HepG2 (cell line): ENCODE data around the gene ZNF385B. TPM values are rescaled to one million over a fixed set of nuclear protein-coding genes. Genes with fewer than 3 reads are reported as not detected.

Experiments used
- ATAC-seq: fragments of 200-7000 bp; cut with Tn5 transposase; 3 replicates; pipeline ENCODE4 v1.9.1; 2020; ENCODE audit warnings: mild to moderate bottlenecking, moderate library complexity
- BruUV-seq: library from RNA; stranded (reverse); fragments of 400-500 nt; replicated peaks from 2 replicates; lab custom pipeline; 2021; lab: Mats Ljungman, UMichigan
- CTCF ChIA-PET: fragments of 300-600 bp; formaldehyde crosslinking; extraction: SDS; loops from one replicate; lab custom pipeline; 2021; ENCODE audit warnings: low total read pairs, inconsistent platforms, low intra/inter-chr PET ratio; lab: Yijun Ruan, JAX
- POLR2A ChIA-PET: fragments of 350-600 bp; sonication (Branson Sonifier 250); formaldehyde crosslinking; loops from one replicate; lab custom pipeline; 2020; ENCODE audit warnings: antibody characterized with exemption, inconsistent platforms; lab: Yijun Ruan, JAX
- DNase-seq: peaks from one replicate; pipeline ENCODE4 v3.0.0-alpha.2; 2015; ENCODE audit warnings: low spot score
- FAIRE-seq: peaks from 3 replicates; lab custom pipeline; 2011; peaks lifted over from hg19 to GRCh38; lab: Jason Lieb, UNC
- H2AFZ ChIP-seq: one replicate; pipeline ENCODE4 v1.6.1; 2011; ENCODE audit warnings: low read length, inconsistent platforms
- H3K27ac ChIP-seq: fragments of 300-600 bp; 3 replicates; pipeline ENCODE4 v1.8.0; 2011; ENCODE audit warnings: mixed run types, mild to moderate bottlenecking, mixed read lengths, low read length, inconsistent platforms; ENCODE audit not compliant: insufficient read depth; ENCODE audit errors: extremely low read length
- H3K27me3 ChIP-seq, 2 experiments: fragments of 200-600 bp in 1 of 2; 2 replicates in 1 of 2; 3 replicates in 1 of 2; pipeline versions ENCODE4 v1.6.0 to v1.8.0; 2011; ENCODE audit warnings: low read length in 2 of 2, mild to moderate bottlenecking in 2 of 2, moderate library complexity in 2 of 2, inconsistent platforms in 1 of 2; ENCODE audit not compliant: insufficient read depth in 2 of 2, control insufficient read depth in 1 of 2
- H3K36me3 ChIP-seq, 2 experiments: fragments of 200-600 bp in 1 of 2; replicated peaks in 1 of 2; 2 replicates in 1 of 2; 3 replicates in 1 of 2; pipeline versions ENCODE4 v1.5.1 to v1.8.0; 2011; ENCODE audit warnings: low read length in 2 of 2, inconsistent platforms in 1 of 2; ENCODE audit not compliant: insufficient read depth in 2 of 2, control insufficient read depth in 1 of 2
- H3K4me1 ChIP-seq: 2 replicates; pipeline ENCODE4 v1.5.1; 2012; ENCODE audit warnings: low read length, inconsistent platforms; ENCODE audit not compliant: insufficient read depth
- H3K4me2 ChIP-seq: 2 replicates; pipeline ENCODE4 v1.6.0; 2011; ENCODE audit warnings: low read depth, low read length, inconsistent platforms
- H3K4me3 ChIP-seq, 3 experiments: fragments of 200-600 bp in 1 of 3; sonication (generic), shearing (Covaris generic) in 1 of 3; replicated peaks in 1 of 3; 2 replicates each; pipeline ENCODE4 v1.5.1; 2011 to 2016; ENCODE audit warnings: low read length in 3 of 3, inconsistent platforms in 2 of 3, low read depth in 2 of 3, mild to moderate bottlenecking in 2 of 3, control low read depth in 1 of 3, mixed read lengths in 1 of 3; ENCODE audit not compliant: insufficient read depth in 1 of 3
- H3K79me2 ChIP-seq: one replicate; pipeline ENCODE4 v1.6.1; 2011; ENCODE audit warnings: low read length, inconsistent platforms; ENCODE audit not compliant: insufficient read depth
- H3K9ac ChIP-seq: 2 replicates; pipeline ENCODE4 v1.6.0; 2011; ENCODE audit warnings: mild to moderate bottlenecking, low read depth, low read length, inconsistent platforms; ENCODE audit not compliant: insufficient read depth
- H3K9me3 ChIP-seq: 2 replicates; pipeline ENCODE4 v1.5.1; 2012; ENCODE audit warnings: mild to moderate bottlenecking, low read length
- H4K20me1 ChIP-seq: 2 replicates; pipeline ENCODE4 v1.6.0; 2011; ENCODE audit warnings: inconsistent platforms, mild to moderate bottlenecking, low read length, moderate library complexity; ENCODE audit not compliant: insufficient read depth
- DZIP1 ChIP-seq: sonication (generic); formaldehyde crosslinking; IDR thresholded peaks from 2 replicates; pipeline ENCODE4 v1.5.0; 2020; ENCODE audit warnings: mild to moderate bottlenecking, missing genetic modification reagents
- FOSL1 ChIP-seq: sonication (generic); formaldehyde crosslinking; IDR thresholded peaks from 2 replicates; pipeline ENCODE4 v1.9.0; 2021; ENCODE audit warnings: missing genetic modification reagents, borderline replicate concordance
- HDAC2 ChIP-seq: sonication (generic); formaldehyde crosslinking; IDR thresholded peaks from 2 replicates; pipeline ENCODE4 v1.4.0; 2020; ENCODE audit warnings: missing genetic modification reagents
- HDAC6 ChIP-seq: fragments of 200-600 bp; sonication (generic); IDR thresholded peaks from 2 replicates; pipeline ENCODE4 v1.7.0; 2017; ENCODE audit warnings: mild to moderate bottlenecking, antibody characterized with exemption, low read length, low read depth
- IRX3 ChIP-seq: sonication (generic); formaldehyde crosslinking; IDR thresholded peaks from 2 replicates; pipeline ENCODE4 v1.8.1; 2023; ENCODE audit warnings: mild to moderate bottlenecking, low read depth, missing genetic modification reagents, borderline replicate concordance
- KLF13 ChIP-seq: sonication (generic); formaldehyde crosslinking; IDR thresholded peaks from 2 replicates; pipeline ENCODE4 v1.4.0; 2020; ENCODE audit warnings: mild to moderate bottlenecking, missing genetic modification reagents
- MEIS1 ChIP-seq: sonication (generic); formaldehyde crosslinking; IDR thresholded peaks from 2 replicates; pipeline ENCODE4 v1.9.0; 2021; ENCODE audit warnings: mild to moderate bottlenecking, missing genetic modification reagents, moderate library complexity, borderline replicate concordance
- NFE2 ChIP-seq: sonication (generic); formaldehyde crosslinking; IDR thresholded peaks from 2 replicates; pipeline ENCODE4 v1.4.0; 2020; ENCODE audit warnings: missing genetic modification reagents
- NFKBIZ ChIP-seq: IDR thresholded peaks from 2 replicates; pipeline ENCODE4 v1.6.1; 2018; ENCODE audit warnings: missing genetic modification reagents, missing compliant biosample characterization
- PCBP2 ChIP-seq: fragments of 200-400 bp; formaldehyde crosslinking; optimal IDR thresholded peaks from 2 replicates; pipeline ENCODE3; 2018; ENCODE audit warnings: low read length, low read depth; ENCODE audit not compliant: poor library complexity, severe bottlenecking
- PLRG1 ChIP-seq: fragments of 450-650 bp; conservative IDR thresholded peaks from 2 replicates; pipeline ENCODE4 v1.6.1; 2016
- SPEN ChIP-seq: sonication (generic); formaldehyde crosslinking; IDR thresholded peaks from 2 replicates; pipeline ENCODE4 v1.5.1; 2020; ENCODE audit warnings: low read depth, mild to moderate bottlenecking, missing genetic modification reagents
- ZNF331 ChIP-seq: sonication (generic); formaldehyde crosslinking; IDR thresholded peaks from 2 replicates; pipeline ENCODE4 v1.4.0; 2020; ENCODE audit warnings: missing genetic modification reagents
- ZNF383 ChIP-seq: sonication (generic); formaldehyde crosslinking; IDR thresholded peaks from 2 replicates; pipeline ENCODE4 v1.4.0; 2020; ENCODE audit warnings: missing genetic modification reagents, mild to moderate bottlenecking, borderline replicate concordance
- ZNF441 ChIP-seq: sonication (generic); formaldehyde crosslinking; IDR thresholded peaks from 2 replicates; pipeline ENCODE4 v1.7.0; 2021; ENCODE audit warnings: missing genetic modification reagents, borderline replicate concordance
- ZNF775 ChIP-seq: sonication (generic); formaldehyde crosslinking; IDR thresholded peaks from 2 replicates; pipeline ENCODE4 v1.4.0; 2020; ENCODE audit warnings: missing genetic modification reagents, mild to moderate bottlenecking, moderate library complexity, borderline replicate concordance
- ZNF816 ChIP-seq: sonication (generic); formaldehyde crosslinking; IDR thresholded peaks from 2 replicates; pipeline ENCODE4 v1.8.0; 2022; ENCODE audit warnings: missing genetic modification reagents, mild to moderate bottlenecking, borderline replicate concordance
- WGBS: methylation state at CpG from one replicate; pipeline ENCODE4 v1.1.6; 2017; ENCODE audit warnings: low lambda C conversion rate; 5-methylcytosine and 5-hydroxymethylcytosine counted together
- in situ Hi-C: cut with HindIII; loops from 2 replicates; pipeline ENCODE4 v1.10.0; 2017; ENCODE audit warnings: low pct_unique_long_range_greater_than_20kb; ENCODE audit not compliant: extremely low pct_ligation_motif_present
- intact Hi-C: fragments of 100-400 bp; cut with micrococcal nuclease; formaldehyde crosslinking; loops from one replicate; pipeline ENCODE4 v1.10.0; 2022; ENCODE audit not compliant: unreplicated experiment
- polyA plus RNA-seq, 8 experiments: library from polyadenylated mRNA; depleted of rRNA in 3 of 8; stranded (reverse) in 7 of 8; unstranded in 1 of 8; fragments of >200 nt; fragmentation: Illumina TruSeq in 4 of 8; extraction: Trizol in 4 of 8; gene quantifications; 2 replicates each; pipeline versions ENCODE4 v1.2.1 to v1.2.3, GENCODE V29; 2011 to 2016; ENCODE audit warnings: low read depth in 4 of 8, missing spikeins in 1 of 8, mixed read lengths in 1 of 8; ENCODE audit not compliant: insufficient read depth in 1 of 8
- total RNA-seq, 5 experiments: library from RNA; depleted of rRNA; stranded (reverse); fragments of >200 nt; fragmentation: Illumina TruSeq; extraction: Trizol; gene quantifications; 2 replicates each; pipeline ENCODE4 v1.2.3, GENCODE V29; 2016; ENCODE audit warnings: low read depth in 1 of 5
- TF ChIP-seq, protein P1 (sequence below): sonication (generic); formaldehyde crosslinking; IDR thresholded peaks from 2 replicates; pipeline ENCODE4 v1.8.0; 2022; ENCODE audit warnings: missing genetic modification reagents, low read depth, mild to moderate bottlenecking, borderline replicate concordance
- TF ChIP-seq, protein P2 (sequence below): sonication (generic); formaldehyde crosslinking; IDR thresholded peaks from 2 replicates; pipeline ENCODE4 v1.4.0; 2020; ENCODE audit warnings: mild to moderate bottlenecking, low read depth, missing genetic modification reagents

ZNF385B gene
- total and polyA plus RNA-seq, 2 of the 13 experiments (the other 11 are each of a cell fraction or from before 2014, with no cell fraction given), result 3.3 to 6.7 TPM

GRCh38 chr2:179701524-179702110, 159.8 kb downstream of the ZNF385B start:
- no peak for TF ChIP-seq IRX3 (CRISPR knock-in tag)
- TF ChIP-seq HDAC2, result no peak
- no peak for TF ChIP-seq NFE2 (CRISPR knock-in tag)
- TF ChIP-seq PLRG1, result no peak
- no peak for TF ChIP-seq SPEN (CRISPR knock-in tag)
- no peak for TF ChIP-seq HDAC6
- TF ChIP-seq PCBP2, result no peak
- no peak for TF ChIP-seq MEIS1
- TF ChIP-seq ZNF441, result no peak
- TF ChIP-seq KLF13 (CRISPR knock-in tag), result no peak
- TF ChIP-seq, protein P1, sequence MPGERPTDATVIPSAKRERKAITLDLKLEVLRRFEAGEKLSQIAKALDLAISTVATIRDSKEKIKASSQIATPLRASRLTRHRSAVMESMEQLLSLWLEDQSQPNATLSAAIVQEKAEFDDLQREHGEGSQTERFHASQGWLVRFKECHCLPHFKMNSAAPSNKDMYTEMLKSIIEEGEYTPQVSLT (CRISPR knock-in tag), result no peak
- no peak for TF ChIP-seq NFKBIZ (CRISPR knock-in tag)
- TF ChIP-seq, protein P2, sequence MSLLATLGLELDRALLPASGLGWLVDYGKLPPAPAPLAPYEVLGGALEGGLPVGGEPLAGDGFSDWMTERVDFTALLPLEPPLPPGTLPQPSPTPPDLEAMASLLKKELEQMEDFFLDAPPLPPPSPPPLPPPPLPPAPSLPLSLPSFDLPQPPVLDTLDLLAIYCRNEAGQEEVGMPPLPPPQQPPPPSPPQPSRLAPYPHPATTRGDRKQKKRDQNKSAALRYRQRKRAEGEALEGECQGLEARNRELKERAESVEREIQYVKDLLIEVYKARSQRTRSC (CRISPR knock-in tag), result no peak
- no peak for TF ChIP-seq ZNF383 (CRISPR knock-in tag)
- no peak for TF ChIP-seq FOSL1 (CRISPR knock-in tag)
- no peak for TF ChIP-seq ZNF816 (CRISPR knock-in tag)
- TF ChIP-seq ZNF331 (CRISPR knock-in tag), result no peak
- no peak for TF ChIP-seq DZIP1 (CRISPR knock-in tag)
- TF ChIP-seq ZNF775, result no peak
- TF ChIP-seq, all 625 proteins: peak for 0
- 0 out of 5 replicates have a peak, but pooled peaks cover 0 to 2% of the 10 kb centered on the region in 2 experiments for H3K27me3 ChIP-seq

More at GRCh38 chr2:179701524-179702110, 159.8 kb downstream of the ZNF385B start:
- no peak overlapping the region for H3K27ac ChIP-seq
- no peak for ATAC-seq
- CTCF ChIA-PET, result no interaction called here
- in situ Hi-C loops (no loop called here), intact Hi-C loops (no loop called here)
- no peak for FAIRE-seq
- BruUV-seq, result no TSS peak
- no peaks in the 10 kb centered on the region for H3K9me3 ChIP-seq
- H3K4me3 ChIP-seq, result no peak overlapping the region
- H4K20me1 ChIP-seq, result no peaks in the 10 kb centered on the region
- POLR2A ChIA-PET, result no interaction called here
- H3K4me1 ChIP-seq, result peaks cover 10% of the 10 kb centered on the region
- DNase-seq, result no peak
- H2AFZ ChIP-seq, result no peak overlapping the region
- H3K9ac ChIP-seq, result no peak overlapping the region
- H3K36me3 ChIP-seq, result no peaks in the 10 kb centered on the region
- no peak overlapping the region for H3K4me2 ChIP-seq
- WGBS, result 19% methylated on average over 5 of the region's 5 CpGs
- no peaks in the 10 kb centered on the region for H3K79me2 ChIP-seq
